Esophagus mucosa (tissue), 1 donor: Measurements from ENCODE around the gene MSH2. TPM values are rescaled to one million over a fixed set of nuclear protein-coding genes. Genes with fewer than 3 reads are reported as not detected.
"Not testable (repeated sequence)": the region's sequence is repeated elsewhere in the genome, so short reads cannot be mapped to it uniquely, and the experiment has no call there.

ENCODE experiments used
- ATAC-seq: fragments of 200-7000 bp; cut with Tn5 transposase; one replicate; pipeline ENCODE4 v1.9.1; 2020
- total RNA-seq: library from RNA; stranded (reverse); gene quantifications from one replicate; pipeline ENCODE4 v1.2.4, GENCODE V29; 2023
- donor health status: DM: yes; HTN: yes; CAD: no.

MSH2 gene
- 10.7 TPM for total RNA-seq

- ATAC-seq = peak; percentile 98
Observed at GRCh38 chr2:47402805-47403608, at the start of gene MSH2. MSH2 (plus strand) TSS chr2:47403156; CDS start chr2:47403192, 36 bp downstream.

- no peak for ATAC-seq
Observed at GRCh38 chr2:47354013-47354847, 48.7 kb upstream of the MSH2 start.

- no peak for ATAC-seq
Observed at GRCh38 chr2:47354848-47355204, 48.1 kb upstream of the MSH2 start.

- no peak for ATAC-seq
Observed at GRCh38 chr2:47357483-47357882, 45.5 kb upstream of the MSH2 start.

- no peak for ATAC-seq
Observed at GRCh38 chr2:47359375-47359868, 43.5 kb upstream of the MSH2 start.

GRCh38 chr2:47360283-47360682, 42.7 kb upstream of the MSH2 start:
- no peak for ATAC-seq

- ATAC-seq = peak; percentile 66
Observed at GRCh38 chr2:47360927-47361326, 42.0 kb upstream of the MSH2 start.

- ATAC-seq = not testable (repeated sequence)
Observed at GRCh38 chr2:47361505-47362229, 41.3 kb upstream of the MSH2 start.

GRCh38 chr2:47373747-47374146, 29.2 kb upstream of the MSH2 start:
- no peak for ATAC-seq

GRCh38 chr2:47375307-47375706, 27.6 kb upstream of the MSH2 start:
- no peak for ATAC-seq

- ATAC-seq = no peak
Observed at GRCh38 chr2:47379384-47379783, 23.6 kb upstream of the MSH2 start.

GRCh38 chr2:47381408-47381807, 21.5 kb upstream of the MSH2 start:
- ATAC-seq = no peak

GRCh38 chr2:47386551-47386950, 16.4 kb upstream of the MSH2 start:
- no peak for ATAC-seq

GRCh38 chr2:47388888-47389287, 14.1 kb upstream of the MSH2 start:
- no peak for ATAC-seq

- no peak for ATAC-seq
Observed at GRCh38 chr2:47389692-47390091, 13.3 kb upstream of the MSH2 start.

GRCh38 chr2:47401789-47402554, 984 bp upstream of the MSH2 start:
- no peak for ATAC-seq

GRCh38 chr2:47402555-47402804, 476 bp upstream of the MSH2 start:
- ATAC-seq = no peak

- ATAC-seq = no peak
Observed at GRCh38 chr2:47403609-47404193, 745 bp downstream of the MSH2 start.

GRCh38 chr2:47404356-47404755, 1.4 kb downstream of the MSH2 start:
- no peak for ATAC-seq

GRCh38 chr2:47405757-47406156, 2.8 kb downstream of the MSH2 start:
- no peak for ATAC-seq

- ATAC-seq = not testable (repeated sequence)
Observed at GRCh38 chr2:47406649-47407330, 3.8 kb downstream of the MSH2 start.
